Esophagus mucosa (tissue), 1 donor: ENCODE results near the gene MAP3K1. TPM values are rescaled to one million over a fixed set of nuclear protein-coding genes. Genes with fewer than 3 reads are reported as not detected.

ENCODE experiments used
- ATAC-seq: fragments of 200-7000 bp; cut with Tn5 transposase; one replicate; pipeline ENCODE4 v1.9.1; 2020
- total RNA-seq: library from RNA; stranded (reverse); gene quantifications from one replicate; pipeline ENCODE4 v1.2.4, GENCODE V29; 2023
- donor health status: DM: yes; HTN: yes; CAD: no.

MAP3K1 gene
- total RNA-seq, 1 donor from 2014 or later, result 15.5 TPM

DNA sequence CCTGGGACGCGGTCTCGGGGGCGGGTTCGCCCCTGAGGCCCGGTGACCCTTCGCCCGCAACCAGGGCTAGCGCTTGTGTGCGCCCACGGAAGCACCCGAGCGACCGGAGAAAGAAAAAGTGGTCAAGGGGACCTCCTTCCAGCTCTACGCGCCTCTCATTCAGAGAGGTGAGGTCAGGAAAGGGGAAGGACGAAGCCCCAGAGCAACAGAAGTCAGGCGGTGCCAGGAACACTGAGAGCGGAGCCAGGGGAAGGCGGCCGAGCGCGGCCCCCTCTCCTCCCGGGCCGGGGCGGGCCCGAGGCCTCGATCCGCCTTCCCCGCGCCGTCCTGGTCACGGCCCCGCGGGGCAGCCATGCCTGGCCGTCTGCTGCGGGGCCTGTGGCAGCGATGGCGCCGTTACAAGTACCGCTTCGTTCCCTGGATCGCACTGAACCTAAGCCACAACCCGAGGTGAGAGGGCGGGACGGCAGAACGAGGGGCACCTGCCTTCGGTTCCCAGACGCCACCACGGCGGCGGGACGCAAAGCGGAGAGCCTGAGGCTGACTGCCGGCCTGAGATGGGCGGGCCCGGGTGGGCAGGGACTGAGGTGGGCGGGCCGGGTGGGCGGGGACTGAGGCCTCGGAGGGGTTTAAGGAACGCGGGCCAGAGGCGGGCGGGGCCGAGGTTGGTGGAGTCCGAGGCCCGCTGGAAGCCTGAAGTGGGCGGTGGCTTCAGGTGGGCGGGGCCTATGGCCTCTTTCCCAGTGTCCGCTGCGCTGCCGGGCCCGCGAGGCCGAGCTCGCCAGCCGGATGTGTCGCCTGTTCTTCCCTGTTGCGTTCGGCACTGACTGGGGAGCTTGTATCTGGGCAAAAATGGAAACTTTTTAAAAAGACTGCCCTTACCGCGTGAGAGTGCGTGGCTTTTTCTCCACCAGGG, 94.2 kb downstream of the MAP3K1 start, which contains the start of gene SETD9:
TSS of gene SETD9 (plus strand) at position 303 of the 916 bp plus-strand sequence. CDS start at position 353, 50 bp downstream.
- ATAC-seq, result peak; percentile 96

- peak; percentile 22 for ATAC-seq
Measured at GRCh38 chr5:56910210-56910965, 95.0 kb downstream of the MAP3K1 start.

DNA sequence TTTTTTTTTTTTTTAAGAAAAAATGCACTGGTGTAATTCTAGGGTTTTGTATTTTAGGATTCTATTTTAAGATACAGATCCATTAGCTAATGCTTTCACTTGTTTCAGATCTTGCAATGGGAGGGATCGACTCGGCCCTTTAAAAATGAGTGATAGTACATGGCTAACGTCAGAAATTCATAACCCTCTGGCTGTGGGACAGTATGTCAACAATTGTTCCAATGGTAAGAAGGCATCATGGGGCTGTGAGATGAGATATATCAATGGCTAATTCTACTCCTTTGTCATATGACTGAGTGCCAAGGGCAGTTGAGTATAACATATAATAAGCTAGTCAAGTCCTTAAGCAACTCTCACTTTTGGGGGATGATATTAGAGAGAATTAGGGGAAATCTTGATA, 98.4 kb downstream of the MAP3K1 start:
- no peak for ATAC-seq

DNA sequence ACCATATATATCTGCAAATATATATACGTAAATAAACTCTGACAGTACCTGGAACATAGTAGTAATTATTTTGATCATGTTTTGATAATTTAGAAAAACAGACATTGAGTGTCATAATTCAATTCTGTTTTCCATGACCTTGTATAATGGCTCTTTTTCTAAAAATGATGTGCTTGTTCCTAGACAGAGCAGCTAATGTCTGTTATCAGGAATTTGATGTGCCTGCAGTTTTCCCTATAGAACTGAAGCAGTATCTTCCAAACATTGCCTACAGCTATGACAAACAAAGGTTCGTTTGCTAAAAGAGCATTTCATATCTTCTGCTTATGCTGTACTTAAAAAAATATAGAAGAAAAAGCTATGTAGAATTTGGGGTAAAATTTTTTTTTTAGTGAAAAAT, 99.3 kb downstream of the MAP3K1 start:
- no peak for ATAC-seq

DNA sequence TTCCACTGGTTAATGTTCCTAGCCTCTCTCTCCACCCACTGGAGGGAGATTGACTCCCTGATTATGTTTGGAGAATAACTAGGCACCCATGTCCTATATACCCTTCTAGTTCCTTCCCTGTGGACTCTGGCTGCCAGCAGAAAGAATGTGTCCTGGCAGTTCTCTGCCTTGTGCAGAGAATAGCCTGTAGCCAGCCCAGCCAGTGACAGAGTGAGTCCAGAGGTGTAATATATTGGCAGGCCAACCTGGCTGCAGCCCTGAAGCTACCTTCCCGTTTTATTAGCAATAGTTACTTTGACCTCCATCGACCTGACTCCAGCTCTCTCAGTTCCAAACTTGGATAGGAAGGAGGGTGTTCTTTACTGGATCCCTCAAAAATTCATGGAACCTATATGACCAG, 102.2 kb downstream of the MAP3K1 start:
- ATAC-seq, result no peak

DNA sequence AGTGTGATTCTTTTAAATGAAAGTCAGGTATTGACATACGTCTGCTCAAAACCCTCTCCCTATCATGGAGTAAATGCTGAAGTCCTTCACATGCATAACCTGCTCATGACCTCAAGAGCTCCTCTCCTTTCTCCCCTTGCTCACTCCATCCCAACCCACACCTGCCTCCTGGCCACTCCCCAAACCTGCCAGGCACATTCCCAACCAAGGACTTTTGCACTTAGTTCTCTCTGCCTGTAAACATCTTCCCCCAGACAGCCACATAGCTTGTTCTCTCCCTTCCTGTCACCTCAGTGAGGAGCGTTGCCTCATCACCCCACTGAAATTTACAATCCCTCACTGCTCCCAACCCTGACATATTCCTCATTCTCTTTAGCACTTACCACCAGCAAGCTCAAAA, 102.7 kb downstream of the MAP3K1 start:
- no peak for ATAC-seq

- no peak for ATAC-seq
Measured at GRCh38 chr5:56919942-56920662, 104.8 kb downstream of the MAP3K1 start.

- ATAC-seq, result no peak
Measured at GRCh38 chr5:56922922-56923321, 107.6 kb downstream of the MAP3K1 start.

DNA sequence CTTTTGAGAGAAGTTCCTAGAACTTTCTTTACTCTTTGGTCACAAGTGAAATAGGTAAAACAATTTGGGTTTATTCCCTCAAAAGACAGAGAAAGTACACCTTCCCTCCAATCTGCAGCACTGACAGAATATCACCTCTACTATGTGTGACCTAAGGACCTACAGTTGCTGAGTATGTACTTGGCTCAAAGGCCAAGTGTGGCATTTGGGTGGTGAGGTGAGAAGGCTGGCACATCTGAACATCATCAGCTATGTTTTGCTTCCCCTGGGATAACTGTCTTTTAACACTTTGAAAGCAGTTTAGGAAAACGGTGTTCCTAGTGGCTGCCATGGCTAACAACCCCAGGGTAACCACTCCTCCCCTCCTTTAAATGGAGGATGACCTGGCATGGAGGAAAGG, 119.0 kb downstream of the MAP3K1 start:
- ATAC-seq, result no peak

GRCh38 chr5:56938858-56939257, 123.5 kb downstream of the MAP3K1 start:
- no peak for ATAC-seq

DNA sequence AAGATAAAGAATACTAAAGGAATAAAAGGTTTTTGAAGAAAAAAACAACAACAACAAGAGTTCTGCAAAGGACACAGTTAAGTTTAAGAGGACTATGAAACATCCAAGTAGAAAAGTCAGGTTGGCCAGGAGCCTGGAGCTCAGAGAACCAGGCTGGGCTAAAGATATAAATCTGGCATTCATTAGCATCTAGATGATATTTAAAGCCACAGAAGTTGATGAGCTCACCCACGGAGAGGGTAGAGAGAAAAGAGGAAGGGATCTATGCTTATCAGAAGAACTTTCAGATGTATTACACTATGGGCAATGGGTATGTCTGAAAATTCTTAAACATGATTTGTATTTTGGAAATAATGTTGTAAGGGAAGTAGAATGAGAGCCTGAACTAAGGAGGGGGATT, 126.6 kb downstream of the MAP3K1 start:
- no peak for ATAC-seq

Other genes starting within 250 kb of the MAP3K1 start
- gene SETD9, start 94.0 kb downstream of the MAP3K1 start, total RNA-seq, result 7.8 TPM
- 10.2 TPM for gene MIER3, start 136.6 kb downstream of the MAP3K1 start, total RNA-seq